Endothelial cell of umbilical vein (primary cell): ENCODE results near the gene ERBB3. TPM values are rescaled to one million over a fixed set of nuclear protein-coding genes. Genes with fewer than 3 reads are reported as not detected.
A peak's percentile ranks its signal among the peaks of the same experiment; 100 is the strongest.

Source experiments
- BruUV-seq: library from RNA; stranded (reverse); fragments of 400-500 nt; replicated peaks from 2 replicates; lab custom pipeline; 2021; lab: Mats Ljungman, UMichigan
- CTCF ChIA-PET: fragments of 300-600, 350-600 bp; sonication (Branson Sonifier 250); formaldehyde crosslinking; loops from one replicate; lab custom pipeline; 2021; ENCODE audit warnings: antibody characterized with exemption, inconsistent platforms; lab: Charles Lee
- POLR2A ChIA-PET: fragments of 300-600, 350-600 bp; sonication (Branson Sonifier 250); formaldehyde crosslinking; loops from one replicate; lab custom pipeline; 2021; ENCODE audit warnings: antibody characterized with exemption, inconsistent platforms; lab: Charles Lee
- DNase-seq: peaks from one replicate; pipeline ENCODE4 v3.0.0-alpha.2; 2011; ENCODE audit warnings: low read depth, low spot score
- FAIRE-seq: peaks from 2 replicates; lab custom pipeline; 2011; peaks lifted over from hg19 to GRCh38; lab: Jason Lieb, UNC
- H2AFZ ChIP-seq: 2 replicates; pipeline ENCODE4 v1.6.0; 2012; ENCODE audit warnings: low read depth, low read length, control low read depth, inconsistent platforms
- H3K27ac ChIP-seq: 2 replicates; pipeline ENCODE4 v1.5.1; 2011; ENCODE audit warnings: low read depth, mild to moderate bottlenecking, control low read depth, low read length, moderate library complexity; ENCODE audit not compliant: insufficient read depth
- H3K27me3 ChIP-seq, 2 experiments: 2 replicates each; pipeline versions ENCODE4 v1.6.0 to v1.6.1; 2011; ENCODE audit warnings: low read length in 2 of 2, mixed read lengths in 1 of 2; ENCODE audit not compliant: control insufficient read depth in 2 of 2, insufficient read depth in 2 of 2
- H3K36me3 ChIP-seq, 2 experiments: 2 replicates in 1 of 2; 3 replicates in 1 of 2; pipeline ENCODE4 v1.5.1; 2011; ENCODE audit warnings: low read length in 2 of 2, mild to moderate bottlenecking in 1 of 2, moderate library complexity in 1 of 2; ENCODE audit not compliant: control insufficient read depth in 2 of 2, insufficient read depth in 2 of 2; ENCODE audit errors: extremely low read depth in 1 of 2
- H3K4me1 ChIP-seq: 3 replicates; pipeline ENCODE4 v1.5.1; 2011; ENCODE audit warnings: mild to moderate bottlenecking, low read length; ENCODE audit not compliant: control insufficient read depth, insufficient read depth; ENCODE audit errors: extremely low read depth
- H3K4me2 ChIP-seq: 2 replicates; pipeline ENCODE4 v1.6.1; 2011; ENCODE audit warnings: low read length, control low read depth, mixed read lengths; ENCODE audit not compliant: insufficient read depth
- H3K4me3 ChIP-seq, 3 experiments: fragments of 200-600 bp in 1 of 3; sonication (generic), shearing (Covaris generic) in 1 of 3; replicated peaks in 1 of 3; 2 replicates each; pipeline ENCODE4 v1.5.1; 2011 to 2016; ENCODE audit warnings: control low read depth in 3 of 3, low read length in 3 of 3, mild to moderate bottlenecking in 2 of 3, inconsistent platforms in 1 of 3, low read depth in 1 of 3, moderate library complexity in 1 of 3; ENCODE audit not compliant: insufficient read depth in 1 of 3
- H3K79me2 ChIP-seq: 2 replicates; pipeline ENCODE4 v1.6.0; 2012; ENCODE audit warnings: low read length, inconsistent platforms; ENCODE audit not compliant: control insufficient read depth, insufficient read depth
- H3K9ac ChIP-seq: replicated peaks from 2 replicates; pipeline ENCODE3; 2011; ENCODE audit warnings: low read length, control low read depth; ENCODE audit not compliant: insufficient read depth; ENCODE audit errors: extremely low read depth
- H3K9me1 ChIP-seq: replicated peaks from 3 replicates; pipeline ENCODE4 v1.6.0; 2011; ENCODE audit warnings: mild to moderate bottlenecking, low read length; ENCODE audit not compliant: control insufficient read depth, insufficient read depth; ENCODE audit errors: extremely low read depth
- H3K9me3 ChIP-seq: replicated peaks from 2 replicates; pipeline ENCODE4 v1.5.1; 2012; ENCODE audit warnings: low read length, inconsistent platforms; ENCODE audit not compliant: control insufficient read depth, insufficient read depth
- H4K20me1 ChIP-seq: replicated peaks from 2 replicates; pipeline ENCODE3; 2011; ENCODE audit warnings: mild to moderate bottlenecking, low read length; ENCODE audit not compliant: control insufficient read depth, insufficient read depth; ENCODE audit errors: extremely low read depth
- CTCF ChIP-seq, 2 donors: IDR thresholded peaks; 1 replicate in 1 of 2; 2 replicates in 1 of 2; pipeline ENCODE4 v1.5.1; 2011; ENCODE audit warnings: low read length in 2 of 2, mild to moderate bottlenecking in 2 of 2, moderate library complexity in 2 of 2, control low read depth in 1 of 2, inconsistent platforms in 1 of 2, low read depth in 1 of 2; ENCODE audit not compliant: insufficient read depth in 1 of 2; ENCODE audit errors: extremely low read depth in 1 of 2
- EZH2 ChIP-seq: IDR thresholded peaks from 2 replicates; pipeline ENCODE4 v1.6.1; 2012; ENCODE audit warnings: borderline replicate concordance, low read depth, mild to moderate bottlenecking, moderate library complexity, low read length, inconsistent platforms; ENCODE audit not compliant: severe bottlenecking
- FOS ChIP-seq: IDR thresholded peaks from 2 replicates; pipeline ENCODE4 v1.6.1; 2011; ENCODE audit warnings: mild to moderate bottlenecking, low read length, moderate library complexity, borderline replicate concordance; ENCODE audit not compliant: insufficient read depth
- GATA2 ChIP-seq: IDR thresholded peaks from 2 replicates; pipeline ENCODE4 v1.7.0; 2011; ENCODE audit warnings: low read depth, mild to moderate bottlenecking, moderate library complexity, mixed read lengths, low read length; ENCODE audit not compliant: insufficient read length, insufficient read depth
- JUN ChIP-seq: IDR thresholded peaks from 2 replicates; pipeline ENCODE4 v1.6.1; 2011; ENCODE audit warnings: borderline replicate concordance, low read depth; ENCODE audit not compliant: insufficient read length, insufficient read depth
- MAX ChIP-seq: IDR thresholded peaks from 2 replicates; pipeline ENCODE4 v1.6.1; 2011; ENCODE audit not compliant: insufficient read depth, insufficient read length
- MYC ChIP-seq: IDR thresholded peaks from one replicate; pipeline ENCODE4 v1.6.1; 2011; ENCODE audit warnings: mild to moderate bottlenecking, low read depth, low read length
- POLR2A ChIP-seq: IDR thresholded peaks from 2 replicates; pipeline ENCODE4 v1.6.1; 2012; ENCODE audit warnings: low read depth, mild to moderate bottlenecking, control low read depth, low read length
- POLR2AphosphoS5 ChIP-seq: IDR thresholded peaks from 2 replicates; pipeline ENCODE4 v1.6.1; 2012; ENCODE audit warnings: low read depth, mild to moderate bottlenecking, control low read depth, low read length, moderate library complexity; ENCODE audit not compliant: insufficient read depth
- dilution Hi-C: fragments of 300-500 bp; cut with MboI; formaldehyde crosslinking; loops from one replicate; pipeline ENCODE4 v1.15.0; 2019; ENCODE audit warnings: low sequenced_read_pairs; ENCODE audit not compliant: extremely low pct_ligation_motif_present
- intact Hi-C: fragments of 100-400 bp; cut with micrococcal nuclease; formaldehyde crosslinking; loops from one replicate; pipeline ENCODE4 v1.10.0; 2022
- polyA plus RNA-seq, 4 experiments: library from polyadenylated mRNA; depleted of rRNA in 3 of 4; stranded (reverse) in 3 of 4; unstranded in 1 of 4; fragments of >200 nt; gene quantifications; 2 replicates each; pipeline versions ENCODE4 v1.2.1 to v1.2.3, GENCODE V29; 2011 to 2012; ENCODE audit warnings: missing spikeins in 1 of 4
- total RNA-seq: library from RNA; stranded (reverse); gene quantifications from 2 replicates; pipeline ENCODE4 v1.2.3, GENCODE V29; 2021

The ERBB3 gene
- total and polyA plus RNA-seq, 2 donors (not counting 3 experiments of a cell fraction or from before 2014, with no cell fraction given): 0.11 to 1.5 TPM

GRCh38 chr12:56118688-56119357 lies 38.9 kb downstream of the ERBB3 start:
- peak overlapping the region; percentile 71 for H3K4me2 ChIP-seq
- peaks cover 0 to 13% of the 10 kb centered on the region in 2 experiments for H3K36me3 ChIP-seq
- H2AFZ ChIP-seq: no peak overlapping the region
- FAIRE-seq (no peak), DNase-seq (no peak)
- no peak for TF ChIP-seq MAX
- TF ChIP-seq POLR2AphosphoS5: no peak
- no peak for TF ChIP-seq POLR2A
- TF ChIP-seq JUN: no peak
- TF ChIP-seq EZH2: no peak
- TF ChIP-seq CTCF (IDR thresholded peaks at IDR 0.05; ENCODE audit: extremely low read depth in 1 of 2, insufficient read depth in 1 of 2, low read depth in 1 of 2, low read length in 2 of 2): no peak
- TF ChIP-seq MYC: no peak
- TF ChIP-seq GATA2: no peak
- no peak for TF ChIP-seq FOS
- H4K20me1 ChIP-seq: no peaks in the 10 kb centered on the region
- H3K9me1 ChIP-seq: no peaks in the 10 kb centered on the region
- ChIA-PET CTCF (interaction anchor here (0.8 to 11.9 kb wide), 16 partner anchors 9 to 380 kb away, joined by 3 to 236 read pairs (median 4); partner anchors contain the start of genes ANKRD52, ESYT1, PA2G4 and RNF41), POLR2A (interaction anchor here (0.9 to 4.0 kb wide), 10 partner anchors 9 to 103 kb away, joined by 3 to 37 read pairs (median 8); partner anchors contain the start of genes ESYT1, MYL6, PA2G4 and RNF41)
- H3K9ac ChIP-seq: peak overlapping the region; percentile 71
- H3K4me1 ChIP-seq: peaks cover 24% of the 10 kb centered on the region
- BruUV-seq: no TSS peak
- dilution Hi-C loops (no loop called here), intact Hi-C loops (loop anchor here (1.0 kb wide), 9 partner anchors 7 to 377 kb away; partner anchors contain the start of genes ANKRD52, CS, NABP2 and SMARCC2)
- peak overlapping the region; percentile 10 to 60 (median 52) for H3K4me3 ChIP-seq
- H3K79me2 ChIP-seq: peaks cover 24% of the 10 kb centered on the region
- H3K27ac ChIP-seq: peak overlapping the region; percentile 47
- H3K9me3 ChIP-seq: no peaks in the 10 kb centered on the region
- no peaks in the 10 kb centered on the region for H3K27me3 ChIP-seq
